IMR-90 (cell line): Measurements from ENCODE around the gene HMGB3.

Experiments
- CTCF ChIP-seq: conservative IDR thresholded peaks from 2 replicates; pipeline ENCODE4 v1.5.1; 2012; ENCODE audit warnings: mild to moderate bottlenecking, low read depth, low read length, improper control_type of control experiment
- POLR2A ChIP-seq: IDR thresholded peaks from 2 replicates; pipeline ENCODE4 v1.6.1; 2012; ENCODE audit warnings: mild to moderate bottlenecking, low read depth, low read length
- USF2 ChIP-seq: fragments of 150-350 bp; IDR thresholded peaks from 2 replicates; pipeline ENCODE4 v1.6.1; 2017; ENCODE audit warnings: mild to moderate bottlenecking, antibody characterized with exemption, low read length, low read depth

- no peak for TF ChIP-seq POLR2A
- no peak for TF ChIP-seq CTCF
- TF ChIP-seq USF2, result no peak
These were observed 48.3 kb downstream of the HMGB3 start for GRCh38 chrX:151031391-151031975.
